Osteocyte (in vitro differentiated cells): ENCODE measurements around the gene ZAR1L. TPM values are rescaled to one million over a fixed set of nuclear protein-coding genes. Genes with fewer than 3 reads are reported as not detected.

Source experiments
- DNase-seq: peaks from one replicate; pipeline ENCODE4 v3.0.0; 2021; ENCODE audit warnings: mixed read lengths; ENCODE audit not compliant: unreplicated experiment; ENCODE audit errors: extremely low spot score
- H3K27ac Mint-ChIP-seq: one replicate; pipeline ENCODE4 v1.8.0; 2021; ENCODE audit warnings: mild to moderate bottlenecking, mixed read lengths; ENCODE audit not compliant: unreplicated experiment
- H3K27me3 Mint-ChIP-seq: one replicate; pipeline ENCODE4 v1.8.0; 2021; ENCODE audit warnings: mixed read lengths; ENCODE audit not compliant: unreplicated experiment
- H3K36me3 Mint-ChIP-seq: one replicate; pipeline ENCODE4 v1.8.0; 2021; ENCODE audit warnings: mixed read lengths; ENCODE audit not compliant: unreplicated experiment
- H3K4me1 Mint-ChIP-seq: one replicate; pipeline ENCODE4 v1.8.0; 2021; ENCODE audit warnings: mixed read lengths; ENCODE audit not compliant: unreplicated experiment
- H3K4me3 Mint-ChIP-seq: one replicate; pipeline ENCODE4 v1.8.0; 2021; ENCODE audit warnings: mild to moderate bottlenecking, moderate library complexity, mixed read lengths; ENCODE audit not compliant: unreplicated experiment
- H3K9me3 Mint-ChIP-seq: one replicate; pipeline ENCODE4 v1.8.0; 2021; ENCODE audit warnings: mixed read lengths; ENCODE audit not compliant: unreplicated experiment
- total RNA-seq: library from RNA; stranded (reverse); gene quantifications from 2 replicates; pipeline ENCODE4 v1.2.1, GENCODE V29; 2021
- TF ChIP-seq, protein P1 (sequence below): fragments of 200-600 bp; sonication (generic); IDR thresholded peaks from 2 replicates; pipeline ENCODE4 v1.5.0; 2021; ENCODE audit warnings: antibody characterized with exemption, mild to moderate bottlenecking, moderate library complexity

The ZAR1L gene
- total RNA-seq, 1 donor from 2014 or later: not detected

DNA sequence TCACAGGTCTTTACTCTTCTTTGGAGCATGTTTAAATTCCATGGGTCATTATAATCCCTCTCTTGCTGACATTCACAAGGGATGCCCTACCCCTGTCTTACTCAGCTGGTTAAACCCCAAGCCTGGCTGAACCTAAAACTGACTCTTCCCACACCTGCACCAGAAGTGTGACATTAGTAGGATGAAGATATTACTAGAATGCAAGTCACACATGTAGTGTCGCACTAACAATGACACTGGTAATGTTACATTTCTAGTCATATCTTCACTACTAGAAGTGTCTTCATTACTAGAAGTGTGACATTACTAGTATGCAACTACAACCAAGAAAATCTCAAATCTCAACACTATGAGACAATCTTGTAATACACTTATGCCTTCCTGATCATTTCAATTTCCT, 14.2 kb downstream of the ZAR1L start:
- Mint-ChIP-seq H3K36me3 (no peaks in the 10 kb centered on the region), H3K9me3 (no peaks in the 10 kb centered on the region), H3K27ac (no peak overlapping the region), H3K27me3 (peaks cover 23% of the 10 kb centered on the region), H3K4me1 (no peaks in the 10 kb centered on the region), H3K4me3 (no peak overlapping the region)
- TF ChIP-seq, protein P1, sequence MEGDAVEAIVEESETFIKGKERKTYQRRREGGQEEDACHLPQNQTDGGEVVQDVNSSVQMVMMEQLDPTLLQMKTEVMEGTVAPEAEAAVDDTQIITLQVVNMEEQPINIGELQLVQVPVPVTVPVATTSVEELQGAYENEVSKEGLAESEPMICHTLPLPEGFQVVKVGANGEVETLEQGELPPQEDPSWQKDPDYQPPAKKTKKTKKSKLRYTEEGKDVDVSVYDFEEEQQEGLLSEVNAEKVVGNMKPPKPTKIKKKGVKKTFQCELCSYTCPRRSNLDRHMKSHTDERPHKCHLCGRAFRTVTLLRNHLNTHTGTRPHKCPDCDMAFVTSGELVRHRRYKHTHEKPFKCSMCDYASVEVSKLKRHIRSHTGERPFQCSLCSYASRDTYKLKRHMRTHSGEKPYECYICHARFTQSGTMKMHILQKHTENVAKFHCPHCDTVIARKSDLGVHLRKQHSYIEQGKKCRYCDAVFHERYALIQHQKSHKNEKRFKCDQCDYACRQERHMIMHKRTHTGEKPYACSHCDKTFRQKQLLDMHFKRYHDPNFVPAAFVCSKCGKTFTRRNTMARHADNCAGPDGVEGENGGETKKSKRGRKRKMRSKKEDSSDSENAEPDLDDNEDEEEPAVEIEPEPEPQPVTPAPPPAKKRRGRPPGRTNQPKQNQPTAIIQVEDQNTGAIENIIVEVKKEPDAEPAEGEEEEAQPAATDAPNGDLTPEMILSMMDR: no peak
- no peak for DNase-seq

DNA sequence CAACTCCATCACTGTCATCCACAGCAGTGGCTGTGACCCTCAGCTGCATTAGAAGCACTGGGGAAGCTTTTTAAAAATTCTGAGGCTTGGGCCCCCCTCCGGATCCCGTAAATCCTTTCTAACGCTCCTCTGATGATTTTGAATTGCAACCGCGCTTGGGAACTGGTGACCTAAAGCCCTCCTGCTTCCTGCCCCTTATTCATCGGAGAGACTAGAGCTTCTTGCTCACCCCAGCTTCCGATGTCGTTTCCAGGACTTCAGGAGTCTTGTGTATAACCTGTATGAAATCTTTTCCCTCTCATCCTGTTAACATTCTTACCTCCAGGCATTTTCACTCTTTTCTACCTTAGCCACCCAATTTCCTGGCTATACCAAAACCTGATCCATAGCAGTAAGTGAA, 14.8 kb downstream of the ZAR1L start:
- H3K27me3 Mint-ChIP-seq: peaks cover 23% of the 10 kb centered on the region
- H3K36me3 Mint-ChIP-seq: no peaks in the 10 kb centered on the region
- TF ChIP-seq, protein P1: no peak
- H3K27ac Mint-ChIP-seq: no peak overlapping the region
- DNase-seq: no peak
- no peaks in the 10 kb centered on the region for H3K4me1 Mint-ChIP-seq
- no peaks in the 10 kb centered on the region for H3K9me3 Mint-ChIP-seq
- no peak overlapping the region for H3K4me3 Mint-ChIP-seq

DNA sequence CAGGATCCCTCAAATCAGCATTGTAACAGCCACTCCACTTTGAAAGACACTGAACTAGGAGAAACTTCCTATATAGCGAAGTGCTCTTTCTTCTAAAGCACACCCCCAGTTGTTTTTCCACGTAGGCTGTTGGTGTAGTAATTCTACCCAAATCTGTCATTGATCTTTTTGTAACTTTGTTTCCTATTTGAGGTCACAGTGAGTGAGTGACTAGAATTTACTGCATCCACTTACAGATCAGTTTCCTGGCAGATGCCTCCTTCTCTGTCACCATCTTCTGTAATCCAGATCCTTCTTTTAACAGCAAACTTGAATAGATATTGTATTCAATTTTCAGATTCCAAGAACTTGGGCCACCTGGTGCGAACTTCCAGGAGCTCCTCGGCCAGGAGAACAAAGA, 15.3 kb downstream of the ZAR1L start:
- no peaks in the 10 kb centered on the region for H3K4me1 Mint-ChIP-seq
- no peak overlapping the region for H3K4me3 Mint-ChIP-seq
- no peaks in the 10 kb centered on the region for H3K36me3 Mint-ChIP-seq
- H3K9me3 Mint-ChIP-seq: no peaks in the 10 kb centered on the region
- H3K27me3 Mint-ChIP-seq: peaks cover 23% of the 10 kb centered on the region
- no peak for DNase-seq
- TF ChIP-seq, protein P1: no peak
- no peak overlapping the region for H3K27ac Mint-ChIP-seq

DNA sequence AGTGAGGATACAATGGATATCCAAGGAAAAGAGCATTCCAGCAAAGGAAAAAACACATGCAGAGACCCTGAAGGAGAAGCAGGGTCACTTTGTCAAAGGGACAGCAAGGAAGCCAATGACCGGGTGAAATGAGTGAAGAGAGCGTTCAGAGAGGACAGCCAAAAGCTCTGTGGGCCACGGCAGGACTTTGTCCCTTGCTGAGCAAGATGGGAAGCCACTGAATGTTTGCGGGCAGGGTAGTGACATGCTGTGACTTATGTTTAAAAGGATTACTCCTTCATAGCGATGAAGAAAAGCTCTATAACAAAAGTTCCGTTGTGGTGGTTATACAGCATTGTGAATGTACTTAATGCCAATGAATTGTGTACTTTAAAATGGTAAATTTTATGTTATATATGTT, 16.5 kb downstream of the ZAR1L start:
- Mint-ChIP-seq H3K27ac (no peak overlapping the region), H3K4me3 (no peak overlapping the region), H3K4me1 (no peaks in the 10 kb centered on the region), H3K9me3 (no peaks in the 10 kb centered on the region), H3K27me3 (peaks cover 27% of the 10 kb centered on the region), H3K36me3 (no peaks in the 10 kb centered on the region)
- TF ChIP-seq, protein P1: no peak
- no peak for DNase-seq

DNA sequence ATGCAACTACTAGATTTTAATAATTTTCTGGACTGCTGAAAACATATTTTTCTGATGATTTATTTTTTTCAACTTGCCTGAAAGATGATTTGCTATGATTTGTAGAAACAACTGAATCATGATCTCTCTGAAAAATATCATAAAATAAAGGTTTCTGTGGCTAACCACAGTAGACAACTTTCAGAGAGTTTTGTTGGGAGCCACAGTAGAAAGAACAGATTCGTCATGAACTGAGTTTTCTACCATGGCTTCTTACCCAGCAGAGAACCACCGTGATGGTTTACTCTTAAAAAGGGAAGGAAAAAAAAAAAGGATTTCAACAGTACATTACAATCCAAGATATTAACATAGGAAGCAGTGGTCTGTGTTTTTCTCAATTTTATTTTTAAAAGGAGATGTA, 18.0 kb downstream of the ZAR1L start:
- DNase-seq: no peak
- Mint-ChIP-seq H3K9me3 (no peaks in the 10 kb centered on the region), H3K4me3 (no peak overlapping the region), H3K27me3 (peaks cover 27% of the 10 kb centered on the region), H3K27ac (no peak overlapping the region), H3K36me3 (no peaks in the 10 kb centered on the region), H3K4me1 (no peaks in the 10 kb centered on the region)
- TF ChIP-seq, protein P1: no peak
